IMR-90 (cell line): ENCODE data around the gene CYREN. TPM values are rescaled to one million over a fixed set of nuclear protein-coding genes. Genes with fewer than 3 reads are reported as not detected.

Experiments used
- ATAC-seq: fragments of 200-7000 bp; cut with Tn5 transposase; 2 replicates; pipeline ENCODE4 v1.9.1; 2020; ENCODE audit warnings: low read depth, mild to moderate bottlenecking, moderate library complexity
- BruUV-seq: library from RNA; stranded (reverse); fragments of 400-500 nt; replicated peaks from 2 replicates; lab custom pipeline; 2021; lab: Mats Ljungman, UMichigan
- CTCF ChIA-PET: fragments of 300-600 bp; formaldehyde crosslinking; extraction: SDS; loops from one replicate; lab custom pipeline; 2021; ENCODE audit warnings: antibody characterized with exemption; lab: Yijun Ruan, JAX
- POLR2A ChIA-PET: fragments of 300-600 bp; sonication (Branson Sonifier 250); formaldehyde crosslinking; loops from one replicate; lab custom pipeline; 2022; ENCODE audit warnings: antibody characterized with exemption; ENCODE audit not compliant: unreplicated experiment; lab: Charles Lee
- DNase-seq: peaks from one replicate; pipeline ENCODE4 v3.0.0; 2013
- H2AFZ ChIP-seq: replicated peaks from 2 replicates; pipeline ENCODE3; 2013; ENCODE audit warnings: low read length, mild to moderate bottlenecking; ENCODE audit not compliant: poor library complexity
- H2AK5ac ChIP-seq: 2 replicates; pipeline ENCODE4 v1.6.1; 2013; ENCODE audit warnings: low read depth, low read length, inconsistent platforms
- H2AK9ac ChIP-seq: replicated peaks from 2 replicates; pipeline ENCODE3; 2013; ENCODE audit warnings: mild to moderate bottlenecking, low read depth, low read length, moderate library complexity; ENCODE audit not compliant: poor library complexity
- H2BK120ac ChIP-seq: 2 replicates; pipeline ENCODE4 v1.6.1; 2013; ENCODE audit warnings: low read depth, low read length, inconsistent platforms
- H2BK15ac ChIP-seq: 3 replicates; pipeline ENCODE4 v1.6.1; 2013; ENCODE audit warnings: low read depth, low read length, inconsistent platforms
- H2BK20ac ChIP-seq: 2 replicates; pipeline ENCODE4 v1.6.1; 2013; ENCODE audit warnings: low read depth, mild to moderate bottlenecking, inconsistent platforms, low read length, moderate library complexity
- H2BK5ac ChIP-seq: 2 replicates; pipeline ENCODE4 v1.6.1; 2013; ENCODE audit warnings: mild to moderate bottlenecking, low read depth, low read length, inconsistent platforms; ENCODE audit not compliant: poor library complexity, severe bottlenecking
- H3K14ac ChIP-seq: replicated peaks from 2 replicates; pipeline ENCODE4 v1.6.1; 2013; ENCODE audit warnings: low read depth, low read length, inconsistent platforms
- H3K18ac ChIP-seq: 2 replicates; pipeline ENCODE4 v1.6.1; 2013; ENCODE audit warnings: low read depth, low read length, control low read depth
- H3K23ac ChIP-seq: 2 replicates; pipeline ENCODE4 v1.6.1; 2013; ENCODE audit warnings: low read depth, low read length, inconsistent platforms
- H3K27ac ChIP-seq: 2 replicates; pipeline ENCODE4 v1.5.1; 2013; ENCODE audit warnings: mild to moderate bottlenecking, control low read depth, low read length; ENCODE audit not compliant: insufficient read depth
- H3K27me3 ChIP-seq: 2 replicates; pipeline ENCODE4 v1.6.1; 2013; ENCODE audit warnings: low read length; ENCODE audit not compliant: control insufficient read depth, insufficient read depth
- H3K36me3 ChIP-seq: 2 replicates; pipeline ENCODE4 v1.6.1; 2013; ENCODE audit warnings: low read length, mixed read lengths; ENCODE audit not compliant: control insufficient read depth, insufficient read depth
- H3K4ac ChIP-seq: 2 replicates; pipeline ENCODE4 v1.6.1; 2013; ENCODE audit warnings: low read depth, low read length, inconsistent platforms
- H3K4me1 ChIP-seq: 2 replicates; pipeline ENCODE4 v1.6.1; 2013; ENCODE audit warnings: low read length, mixed read lengths; ENCODE audit not compliant: control insufficient read depth, insufficient read depth
- H3K4me2 ChIP-seq: 2 replicates; pipeline ENCODE4 v1.6.1; 2013; ENCODE audit warnings: low read depth, mild to moderate bottlenecking, control low read depth, low read length, moderate library complexity
- H3K4me3 ChIP-seq: 2 replicates; pipeline ENCODE4 v1.5.1; 2013; ENCODE audit warnings: low read depth, mild to moderate bottlenecking, control low read depth, low read length, moderate library complexity; ENCODE audit not compliant: insufficient read depth
- H3K56ac ChIP-seq: 2 replicates; pipeline ENCODE4 v1.6.1; 2013; ENCODE audit warnings: low read length, inconsistent platforms; ENCODE audit not compliant: insufficient read depth; ENCODE audit errors: extremely low read depth
- H3K79me1 ChIP-seq, 2 experiments: 2 replicates each; pipeline ENCODE4 v1.6.1; 2013; ENCODE audit warnings: low read length in 2 of 2, inconsistent platforms in 1 of 2, low read depth in 1 of 2
- H3K9ac ChIP-seq: 2 replicates; pipeline ENCODE4 v1.6.1; 2013; ENCODE audit warnings: low read depth, low read length, control low read depth
- H3K9me1 ChIP-seq: 2 replicates; pipeline ENCODE4 v1.6.1; 2013; ENCODE audit warnings: low read length, inconsistent platforms; ENCODE audit not compliant: insufficient read depth
- H3K9me3 ChIP-seq: 2 replicates; pipeline ENCODE4 v1.6.1; 2013; ENCODE audit warnings: low read length; ENCODE audit not compliant: control insufficient read depth, insufficient read depth
- H4K20me1 ChIP-seq: 2 replicates; pipeline ENCODE4 v1.6.1; 2013; ENCODE audit warnings: low read length, inconsistent platforms; ENCODE audit not compliant: insufficient read depth
- H4K5ac ChIP-seq: 2 replicates; pipeline ENCODE4 v1.6.1; 2013; ENCODE audit warnings: mild to moderate bottlenecking, low read depth, low read length, control low read depth
- H4K8ac ChIP-seq, 2 experiments: 2 replicates each; pipeline ENCODE4 v1.6.1; 2013; ENCODE audit warnings: low read depth in 2 of 2, low read length in 2 of 2, control low read depth in 1 of 2, inconsistent platforms in 1 of 2
- H4K91ac ChIP-seq: 2 replicates; pipeline ENCODE4 v1.6.1; 2013; ENCODE audit warnings: low read depth, low read length, inconsistent platforms; ENCODE audit not compliant: insufficient read depth
- BHLHE40 ChIP-seq: fragments of 150-350 bp; IDR thresholded peaks from 2 replicates; pipeline ENCODE4 v1.6.1; 2016; ENCODE audit warnings: mild to moderate bottlenecking, low read depth, low read length
- CEBPB ChIP-seq: IDR thresholded peaks from 2 replicates; pipeline ENCODE4 v1.6.1; 2012; ENCODE audit warnings: low read depth, low read length, improper control_type of control experiment
- CHD1 ChIP-seq: IDR thresholded peaks from 2 replicates; pipeline ENCODE4 v1.6.1; 2012; ENCODE audit warnings: low read depth, low read length, improper control_type of control experiment
- FOS ChIP-seq: fragments of 150-350 bp; IDR thresholded peaks from 2 replicates; pipeline ENCODE4 v1.6.1; 2016; ENCODE audit warnings: low read depth, low read length
- MXI1 ChIP-seq: IDR thresholded peaks from 2 replicates; pipeline ENCODE4 v1.6.1; 2012; ENCODE audit warnings: low read depth, mild to moderate bottlenecking, low read length, moderate library complexity, borderline replicate concordance
- NFE2L2 ChIP-seq: fragments of 150-350 bp; IDR thresholded peaks from 2 replicates; pipeline ENCODE4 v1.6.1; 2016; ENCODE audit warnings: low read depth, mild to moderate bottlenecking, low read length
- POLR2A ChIP-seq: IDR thresholded peaks from 2 replicates; pipeline ENCODE4 v1.6.1; 2012; ENCODE audit warnings: mild to moderate bottlenecking, low read depth, low read length
- RAD21 ChIP-seq: IDR thresholded peaks from 2 replicates; pipeline ENCODE4 v1.6.1; 2012; ENCODE audit warnings: low read length, improper control_type of control experiment
- RCOR1 ChIP-seq: IDR thresholded peaks from 2 replicates; pipeline ENCODE4 v1.6.1; 2012; ENCODE audit warnings: mild to moderate bottlenecking, low read length, improper control_type of control experiment; ENCODE audit not compliant: insufficient replicate concordance
- RFX5 ChIP-seq: IDR thresholded peaks from 2 replicates; pipeline ENCODE4 v1.8.0; 2012; ENCODE audit warnings: low read depth, mild to moderate bottlenecking, low read length, moderate library complexity
- SMC3 ChIP-seq: fragments of 150-350 bp; IDR thresholded peaks from 2 replicates; pipeline ENCODE4 v1.6.1; 2016; ENCODE audit warnings: low read depth, mild to moderate bottlenecking, antibody characterized with exemption, low read length, moderate library complexity
- WGBS, 2 experiments: methylation state at CpG; one replicate each; pipeline versions ENCODE4 v1.1.5 to v1.1.7; 2013; ENCODE audit warnings: missing lambda C conversion rate in 2 of 2; ENCODE audit not compliant: insufficient read length in 1 of 2; ENCODE audit errors: extremely low coverage in 2 of 2; 5-methylcytosine and 5-hydroxymethylcytosine counted together
- dilution Hi-C: fragments of 300-500 bp; cut with HindIII; formaldehyde crosslinking; loops from one replicate; pipeline ENCODE4 v1.14.3; 2018; ENCODE audit warnings: low sequenced_read_pairs; ENCODE audit not compliant: unreplicated experiment
- in situ Hi-C: fragments of 300-500 bp; cut with MboI; formaldehyde crosslinking; loops from 3 replicates; pipeline ENCODE4 v1.14.3; 2019; ENCODE audit warnings: low sequenced_read_pairs, inconsistent platforms, mixed read lengths
- intact Hi-C: fragments of 100-400 bp; cut with micrococcal nuclease; formaldehyde crosslinking; loops from 2 replicates; pipeline ENCODE4 v1.10.0; 2022
- polyA plus RNA-seq, 3 experiments: library from polyadenylated mRNA; depleted of rRNA; stranded (reverse); fragments of >200 nt; gene quantifications; 2 replicates each; pipeline ENCODE4 v1.2.3, GENCODE V29; 2012; ENCODE audit warnings: low replicate concordance in 1 of 3
- total RNA-seq: library from RNA; depleted of rRNA; stranded (reverse); fragments of >200 nt; gene quantifications from 2 replicates; pipeline ENCODE4 v1.2.3, GENCODE V29; 2012
- TF ChIP-seq, protein P1 (sequence below): fragments of 150-350 bp; IDR thresholded peaks from 2 replicates; pipeline ENCODE4 v1.6.1; 2016; ENCODE audit warnings: low read depth, mild to moderate bottlenecking, low read length, moderate library complexity, borderline replicate concordance
- TF ChIP-seq, protein P2 (sequence below): fragments of 150-350 bp; IDR thresholded peaks from 2 replicates; pipeline ENCODE4 v1.6.1; 2017; ENCODE audit warnings: mild to moderate bottlenecking, antibody characterized with exemption, low read length, low read depth
- TF ChIP-seq, protein P3 (sequence below): conservative IDR thresholded peaks from 2 replicates; pipeline ENCODE4 v1.5.1; 2012; ENCODE audit warnings: mild to moderate bottlenecking, low read depth, low read length, improper control_type of control experiment

CYREN gene
- total and polyA plus RNA-seq, 2 of the 4 experiments (the other 2 are of a cell fraction): 26.5 to 29.2 TPM

DNA sequence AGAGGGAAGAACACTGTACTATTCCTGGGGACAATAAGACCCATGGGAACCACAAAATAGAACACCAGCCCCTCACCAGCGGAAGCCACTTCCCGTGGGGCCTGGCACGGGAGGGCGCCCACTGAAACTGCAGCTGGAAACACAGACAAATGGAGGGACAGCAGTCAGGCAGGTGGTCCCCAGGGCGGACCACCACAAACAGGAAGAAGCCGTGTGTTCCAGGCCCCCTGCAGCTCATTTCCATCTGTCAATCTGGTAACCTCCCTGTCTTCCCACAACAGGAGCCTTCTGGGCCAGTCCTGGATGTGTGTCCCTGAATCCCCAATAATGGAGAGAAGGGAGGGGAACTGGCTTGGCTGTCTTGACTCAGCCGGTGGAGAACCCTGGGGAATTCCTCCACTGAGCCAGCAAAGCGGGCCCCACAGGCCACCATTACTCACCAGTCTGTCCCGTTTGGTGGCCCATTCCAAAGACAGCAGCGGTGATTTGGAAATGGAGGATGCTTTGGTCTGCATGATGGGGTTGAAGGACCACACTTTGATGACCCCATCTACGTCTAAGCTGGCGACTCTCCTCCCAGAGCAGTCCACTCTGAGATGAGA lies 24.1 kb upstream of the CYREN start:
- BruUV-seq: no TSS peak
- no peak overlapping the region for H2AFZ ChIP-seq
- POLR2A ChIA-PET: no interaction called here
- peaks cover 0 to 11% of the 10 kb centered on the region in 2 experiments; a peak in 1 of 4 replicates for H3K79me1 ChIP-seq
- H3K4me3 ChIP-seq: no peak overlapping the region
- dilution Hi-C loops: no loop called here
- no peak overlapping the region for H3K14ac ChIP-seq
- no peaks in the 10 kb centered on the region for H4K20me1 ChIP-seq
- peak overlapping the region; percentile 65 for H3K4ac ChIP-seq
- DNase-seq (peak; percentile 22), ATAC-seq (no peak)
- H4K5ac ChIP-seq: no peak overlapping the region; the same call in 1 of the 2 replicates
- H3K18ac ChIP-seq: peak overlapping the region; percentile 39; the same call in 1 of the 2 replicates
- H3K4me2 ChIP-seq: no peak overlapping the region
- H3K9me1 ChIP-seq: peaks cover 9% of the 10 kb centered on the region
- WGBS, 2 experiments: 100% methylated on average over 2 of the region's 12 CpGs; no CpG with 5 or more reads in 1 of the 2 experiments
- H2BK120ac ChIP-seq: peak overlapping the region; percentile 60
- peak overlapping the region; percentile 55 for H2BK5ac ChIP-seq
- in situ Hi-C loops: no loop called here
- TF ChIP-seq RCOR1 (no peak), NFE2L2 (no peak), FOS (no peak), RFX5 (no peak), BHLHE40 (no peak), CEBPB (no peak), RAD21 (no peak), SMC3 (no peak), CHD1 (no peak), MXI1 (no peak), POLR2A (no peak)
- TF ChIP-seq, protein P1, sequence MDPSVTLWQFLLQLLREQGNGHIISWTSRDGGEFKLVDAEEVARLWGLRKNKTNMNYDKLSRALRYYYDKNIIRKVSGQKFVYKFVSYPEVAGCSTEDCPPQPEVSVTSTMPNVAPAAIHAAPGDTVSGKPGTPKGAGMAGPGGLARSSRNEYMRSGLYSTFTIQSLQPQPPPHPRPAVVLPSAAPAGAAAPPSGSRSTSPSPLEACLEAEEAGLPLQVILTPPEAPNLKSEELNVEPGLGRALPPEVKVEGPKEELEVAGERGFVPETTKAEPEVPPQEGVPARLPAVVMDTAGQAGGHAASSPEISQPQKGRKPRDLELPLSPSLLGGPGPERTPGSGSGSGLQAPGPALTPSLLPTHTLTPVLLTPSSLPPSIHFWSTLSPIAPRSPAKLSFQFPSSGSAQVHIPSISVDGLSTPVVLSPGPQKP: no peak
- TF ChIP-seq, protein P2, sequence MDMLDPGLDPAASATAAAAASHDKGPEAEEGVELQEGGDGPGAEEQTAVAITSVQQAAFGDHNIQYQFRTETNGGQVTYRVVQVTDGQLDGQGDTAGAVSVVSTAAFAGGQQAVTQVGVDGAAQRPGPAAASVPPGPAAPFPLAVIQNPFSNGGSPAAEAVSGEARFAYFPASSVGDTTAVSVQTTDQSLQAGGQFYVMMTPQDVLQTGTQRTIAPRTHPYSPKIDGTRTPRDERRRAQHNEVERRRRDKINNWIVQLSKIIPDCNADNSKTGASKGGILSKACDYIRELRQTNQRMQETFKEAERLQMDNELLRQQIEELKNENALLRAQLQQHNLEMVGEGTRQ: no peak
- TF ChIP-seq, protein P3, sequence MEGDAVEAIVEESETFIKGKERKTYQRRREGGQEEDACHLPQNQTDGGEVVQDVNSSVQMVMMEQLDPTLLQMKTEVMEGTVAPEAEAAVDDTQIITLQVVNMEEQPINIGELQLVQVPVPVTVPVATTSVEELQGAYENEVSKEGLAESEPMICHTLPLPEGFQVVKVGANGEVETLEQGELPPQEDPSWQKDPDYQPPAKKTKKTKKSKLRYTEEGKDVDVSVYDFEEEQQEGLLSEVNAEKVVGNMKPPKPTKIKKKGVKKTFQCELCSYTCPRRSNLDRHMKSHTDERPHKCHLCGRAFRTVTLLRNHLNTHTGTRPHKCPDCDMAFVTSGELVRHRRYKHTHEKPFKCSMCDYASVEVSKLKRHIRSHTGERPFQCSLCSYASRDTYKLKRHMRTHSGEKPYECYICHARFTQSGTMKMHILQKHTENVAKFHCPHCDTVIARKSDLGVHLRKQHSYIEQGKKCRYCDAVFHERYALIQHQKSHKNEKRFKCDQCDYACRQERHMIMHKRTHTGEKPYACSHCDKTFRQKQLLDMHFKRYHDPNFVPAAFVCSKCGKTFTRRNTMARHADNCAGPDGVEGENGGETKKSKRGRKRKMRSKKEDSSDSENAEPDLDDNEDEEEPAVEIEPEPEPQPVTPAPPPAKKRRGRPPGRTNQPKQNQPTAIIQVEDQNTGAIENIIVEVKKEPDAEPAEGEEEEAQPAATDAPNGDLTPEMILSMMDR: no peak
- H4K91ac ChIP-seq: peak overlapping the region; percentile 26; the same call in 1 of the 2 replicates
- no peak overlapping the region for H3K23ac ChIP-seq
- H2BK20ac ChIP-seq: peak overlapping the region; percentile 84; the same call in 1 of the 2 replicates
- peaks cover 13% of the 10 kb centered on the region for H3K4me1 ChIP-seq
- no peak overlapping the region for H3K56ac ChIP-seq
- peaks cover 19% of the 10 kb centered on the region for H3K36me3 ChIP-seq
- H3K27me3 ChIP-seq: no peaks in the 10 kb centered on the region
- CTCF ChIA-PET: no interaction called here
- peak overlapping the region; percentile 53 for H2AK9ac ChIP-seq
- no peak overlapping the region for H3K9ac ChIP-seq
- peak overlapping the region; percentile 55; the same call in 1 of the 3 replicates for H2BK15ac ChIP-seq
- peak overlapping the region in 1 of 2 experiments; percentile 10; a peak in 1 of 4 replicates for H4K8ac ChIP-seq
- intact Hi-C loops: no loop called here
- no peaks in the 10 kb centered on the region for H3K9me3 ChIP-seq
- H3K27ac ChIP-seq: no peak overlapping the region
- H2AK5ac ChIP-seq: peak overlapping the region; percentile 48; the same call in 1 of the 2 replicates
